ENCODE results near the gene CD46.
"Not testable (repeated sequence)": the region's sequence is repeated elsewhere in the genome, so short reads cannot be mapped to it uniquely, and the experiment has no call there.

GRCh38 chr1:207770514-207770913 is 18.7 kb downstream of the CD46 start:
- not testable (repeated sequence) for TF ChIP-seq CTCF (conservative IDR thresholded peaks at IDR 0.05); ZFX (IDR thresholded peaks at IDR 0.05)
